ENCODE measurements around the gene ZFAND2A.

Gene ZFAND2A

DNA sequence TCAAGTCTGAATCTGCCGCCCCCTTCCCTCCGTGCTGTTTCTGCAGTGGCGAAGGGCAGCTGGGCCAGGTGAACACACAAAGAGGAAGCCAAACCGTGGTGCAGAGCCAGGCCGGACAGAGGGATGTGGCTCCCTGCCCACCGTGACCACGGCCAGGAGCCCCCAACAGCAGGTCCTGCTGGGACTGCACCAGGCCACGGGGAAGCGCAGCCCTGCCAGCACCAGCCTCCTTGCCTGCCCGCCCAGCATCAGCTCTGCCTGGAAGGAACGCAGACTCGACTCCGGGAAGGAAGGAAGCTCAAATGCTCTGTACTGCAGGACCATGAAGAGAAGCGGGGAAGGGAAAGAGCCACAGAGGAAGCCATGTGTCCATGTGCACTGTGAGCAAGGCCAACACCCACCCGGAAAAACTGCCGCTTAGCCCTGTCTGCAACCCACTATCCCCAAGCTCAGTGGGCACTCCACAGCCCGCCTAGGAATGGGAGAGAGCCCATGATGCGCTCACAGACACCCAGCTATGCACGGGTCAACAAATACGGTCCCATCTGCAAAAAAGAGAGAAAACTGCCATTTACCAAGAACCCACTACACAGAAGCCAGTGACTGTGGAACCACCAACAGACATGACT, 53.1 kb downstream of the ZFAND2A start:
- H3K4me3 ChIP-seq (ENCODE audit: low read length), result no peak overlapping the region
- TF ChIP-seq, protein P1, sequence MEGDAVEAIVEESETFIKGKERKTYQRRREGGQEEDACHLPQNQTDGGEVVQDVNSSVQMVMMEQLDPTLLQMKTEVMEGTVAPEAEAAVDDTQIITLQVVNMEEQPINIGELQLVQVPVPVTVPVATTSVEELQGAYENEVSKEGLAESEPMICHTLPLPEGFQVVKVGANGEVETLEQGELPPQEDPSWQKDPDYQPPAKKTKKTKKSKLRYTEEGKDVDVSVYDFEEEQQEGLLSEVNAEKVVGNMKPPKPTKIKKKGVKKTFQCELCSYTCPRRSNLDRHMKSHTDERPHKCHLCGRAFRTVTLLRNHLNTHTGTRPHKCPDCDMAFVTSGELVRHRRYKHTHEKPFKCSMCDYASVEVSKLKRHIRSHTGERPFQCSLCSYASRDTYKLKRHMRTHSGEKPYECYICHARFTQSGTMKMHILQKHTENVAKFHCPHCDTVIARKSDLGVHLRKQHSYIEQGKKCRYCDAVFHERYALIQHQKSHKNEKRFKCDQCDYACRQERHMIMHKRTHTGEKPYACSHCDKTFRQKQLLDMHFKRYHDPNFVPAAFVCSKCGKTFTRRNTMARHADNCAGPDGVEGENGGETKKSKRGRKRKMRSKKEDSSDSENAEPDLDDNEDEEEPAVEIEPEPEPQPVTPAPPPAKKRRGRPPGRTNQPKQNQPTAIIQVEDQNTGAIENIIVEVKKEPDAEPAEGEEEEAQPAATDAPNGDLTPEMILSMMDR (conservative IDR thresholded peaks at IDR 0.05; ENCODE audit: low read depth, low read length), result no peak
- no peak for DNase-seq (ENCODE audit: low read depth)

DNA sequence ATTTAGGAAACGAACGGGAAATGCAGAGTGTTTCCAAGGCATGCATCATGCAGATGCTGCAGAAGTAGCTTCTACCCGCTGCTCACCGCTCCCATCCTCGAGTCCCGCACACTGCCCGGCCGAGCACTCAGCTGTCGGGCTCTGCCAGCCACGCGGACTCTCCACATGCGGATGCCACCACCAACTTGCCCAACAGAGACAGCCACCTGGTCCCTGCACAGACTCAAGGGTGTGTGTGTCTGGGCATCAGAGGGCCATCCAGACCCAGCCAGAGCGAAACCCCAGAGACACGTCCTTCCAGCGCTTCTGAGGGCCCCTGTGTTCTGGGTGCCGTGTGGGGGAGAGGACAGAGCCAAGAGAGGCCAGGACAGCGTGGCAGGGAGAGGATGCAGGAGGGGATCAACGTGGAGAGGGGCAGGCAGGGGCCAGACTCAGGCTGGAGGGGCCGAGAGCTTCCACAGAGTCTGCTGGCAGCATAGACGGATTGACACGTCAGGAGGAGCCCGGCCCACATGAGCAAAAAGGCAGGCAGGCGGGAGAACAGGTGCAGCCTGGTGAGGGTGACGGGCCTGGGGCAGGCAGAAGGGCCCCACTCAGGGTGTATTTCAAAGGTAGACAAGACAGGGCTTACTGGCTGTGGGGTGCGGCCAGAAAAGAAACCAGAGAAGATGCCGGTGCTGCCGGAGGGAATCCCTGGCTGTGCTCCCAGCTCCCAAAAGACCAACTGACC, 53.8 kb downstream of the ZFAND2A start:
- no peak for DNase-seq (ENCODE audit: low read depth)

DNA sequence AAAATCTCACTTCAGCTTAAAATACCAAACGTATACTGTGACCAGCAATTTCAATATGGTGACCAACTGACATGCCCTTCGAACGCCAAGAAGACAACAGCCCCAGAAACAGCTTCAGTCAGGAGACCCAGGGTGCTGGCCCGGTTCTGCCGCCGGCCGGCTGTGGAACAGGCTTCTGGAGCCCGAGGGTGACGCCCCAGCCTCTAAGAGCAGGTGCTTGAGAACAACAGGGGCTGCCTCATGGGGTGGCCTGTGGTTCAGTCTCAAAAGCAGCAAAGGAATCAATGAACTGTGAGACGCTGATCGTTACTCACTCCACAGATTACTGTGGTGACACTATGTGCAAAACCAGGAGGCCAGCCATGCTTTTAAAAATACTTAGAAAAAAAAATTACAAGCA, 54.8 kb downstream of the ZFAND2A start:
- DNase-seq (ENCODE audit: low read depth), result no peak
- TF ChIP-seq, protein P1 (conservative IDR thresholded peaks at IDR 0.05; ENCODE audit: low read depth, low read length), result no peak
- no peak overlapping the region for H3K4me3 ChIP-seq (ENCODE audit: low read length)

More for the DNA sequence above, 53.8 kb downstream of the ZFAND2A start:
- H3K4me3 ChIP-seq (ENCODE audit: low read length), result no peak overlapping the region
- TF ChIP-seq, protein P1 (conservative IDR thresholded peaks at IDR 0.05; ENCODE audit: low read depth, low read length), result no peak

DNA sequence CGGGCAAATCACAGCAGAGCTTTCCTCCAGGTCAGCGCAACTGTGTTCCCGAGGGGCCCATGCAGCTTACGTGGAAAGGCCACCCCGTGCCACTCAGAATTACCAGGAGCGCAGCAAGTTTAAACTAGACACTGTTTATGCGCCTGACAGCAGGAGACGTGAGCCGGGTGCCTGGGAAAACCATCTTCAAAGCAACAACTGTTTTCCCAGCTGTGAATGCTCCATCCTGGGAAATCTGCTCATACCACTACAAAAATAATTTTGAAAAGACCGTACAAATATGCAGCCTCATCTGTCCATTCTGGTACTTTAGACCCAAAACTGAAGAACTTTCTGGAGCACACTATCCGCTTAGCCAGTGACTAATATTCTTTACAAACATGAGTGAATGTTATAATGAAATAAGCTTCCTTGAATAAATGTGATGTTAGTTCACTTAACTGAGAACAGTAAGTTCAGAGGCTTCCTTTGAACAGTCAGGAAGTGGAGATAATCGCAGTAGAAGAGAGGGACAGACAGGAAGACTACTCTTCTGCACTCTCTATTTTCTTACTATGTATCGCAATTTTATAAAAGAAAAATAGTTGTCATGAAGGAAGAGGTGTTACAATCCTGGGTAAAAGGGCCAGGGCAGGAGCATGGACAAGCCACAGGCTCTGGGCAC, 55.3 kb downstream of the ZFAND2A start:
- no peak overlapping the region for H3K4me3 ChIP-seq (ENCODE audit: low read length)
- TF ChIP-seq, protein P1 (conservative IDR thresholded peaks at IDR 0.05; ENCODE audit: low read depth, low read length), result no peak
- DNase-seq (ENCODE audit: low read depth), result no peak

DNA sequence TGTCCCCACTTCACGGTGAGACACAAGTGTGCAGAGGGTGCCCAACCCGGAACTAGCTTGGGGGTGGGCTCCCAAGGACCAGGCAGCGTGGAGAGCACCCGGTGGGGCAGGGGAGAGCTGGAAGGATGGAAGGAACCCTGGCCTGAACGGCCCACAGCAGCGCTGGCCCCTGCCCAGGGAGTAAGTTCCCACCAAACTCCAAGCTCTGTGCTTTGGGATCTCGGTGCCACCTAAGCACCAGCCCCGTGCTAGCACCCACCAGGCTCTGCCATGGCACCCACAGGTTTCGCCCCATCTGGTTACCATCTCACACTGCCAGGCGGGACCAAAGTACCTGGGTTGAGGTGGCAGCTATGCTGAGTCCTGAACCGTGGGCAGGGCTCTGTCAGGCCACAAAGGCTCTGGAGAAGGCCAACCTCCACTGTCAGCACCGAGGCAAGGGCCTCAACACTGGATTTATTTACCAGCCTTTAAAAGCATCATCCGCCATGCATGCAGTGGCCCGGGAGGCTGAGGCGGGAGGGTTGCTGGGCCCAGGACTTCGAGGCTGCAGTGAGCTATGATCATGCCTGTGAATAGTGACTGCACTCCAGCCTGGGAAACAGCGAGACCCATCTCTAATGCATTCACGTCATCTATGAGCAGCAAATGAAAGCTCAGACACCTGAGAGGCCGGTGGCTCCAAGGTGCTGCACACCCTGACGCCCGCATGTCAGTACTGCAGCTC, 56.0 kb downstream of the ZFAND2A start:
- no peak for DNase-seq (ENCODE audit: low read depth)
- TF ChIP-seq, protein P1 (conservative IDR thresholded peaks at IDR 0.05; ENCODE audit: low read depth, low read length), result no peak
- H3K4me3 ChIP-seq (ENCODE audit: low read length), result no peak overlapping the region

DNA sequence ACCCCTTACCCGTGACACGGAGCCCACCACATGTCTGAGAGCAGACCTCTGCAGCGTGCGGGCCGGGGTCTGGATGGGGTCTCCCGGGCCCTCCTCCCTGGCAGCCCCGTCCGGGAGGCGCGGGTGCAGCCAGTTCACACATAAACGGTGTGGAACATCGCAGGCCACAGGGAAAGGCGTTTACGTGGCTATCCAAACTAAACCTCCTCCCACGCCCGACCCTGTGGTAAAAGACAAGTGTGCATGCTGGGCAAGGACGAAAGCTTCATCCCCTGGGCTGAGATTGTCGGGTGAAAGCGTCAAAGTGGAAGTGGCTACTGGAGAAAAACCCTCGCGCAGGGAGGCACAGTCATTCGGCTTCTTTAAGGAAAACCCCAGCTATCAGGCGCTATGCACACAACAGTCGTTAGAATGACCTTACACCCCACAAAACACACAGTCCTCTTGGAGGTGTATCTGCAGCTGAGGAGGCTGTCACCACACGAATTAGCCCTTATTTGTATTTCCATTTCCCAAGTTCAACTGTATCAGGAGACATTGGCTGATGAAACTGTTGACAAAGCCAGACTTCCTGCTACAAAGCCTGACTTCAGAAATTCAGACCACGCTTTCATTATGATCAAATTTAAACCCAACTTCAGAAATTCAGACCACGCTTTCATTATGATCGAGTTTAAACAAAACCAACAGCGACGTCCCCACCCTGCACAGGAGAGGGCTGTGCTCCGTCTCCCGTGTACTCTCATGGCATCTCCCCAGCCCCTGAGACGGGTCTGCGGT, 56.8 kb downstream of the ZFAND2A start:
- no peak overlapping the region for H3K4me3 ChIP-seq (ENCODE audit: low read length)
- TF ChIP-seq, protein P1 (conservative IDR thresholded peaks at IDR 0.05; ENCODE audit: low read depth, low read length), result no peak
- no peak for DNase-seq (ENCODE audit: low read depth)
